TTC549 (cell line): Measurements from ENCODE around the gene MICAL2.

ENCODE experiments used
- FAIRE-seq: peaks from 2 replicates; lab custom pipeline; 2012; peaks lifted over from hg19 to GRCh38; lab: Jason Lieb, UNC

Gene MICAL2

GRCh38 chr11:12247543-12248254, 137.3 kb downstream of the MICAL2 start:
- FAIRE-seq, result no peak

DNA sequence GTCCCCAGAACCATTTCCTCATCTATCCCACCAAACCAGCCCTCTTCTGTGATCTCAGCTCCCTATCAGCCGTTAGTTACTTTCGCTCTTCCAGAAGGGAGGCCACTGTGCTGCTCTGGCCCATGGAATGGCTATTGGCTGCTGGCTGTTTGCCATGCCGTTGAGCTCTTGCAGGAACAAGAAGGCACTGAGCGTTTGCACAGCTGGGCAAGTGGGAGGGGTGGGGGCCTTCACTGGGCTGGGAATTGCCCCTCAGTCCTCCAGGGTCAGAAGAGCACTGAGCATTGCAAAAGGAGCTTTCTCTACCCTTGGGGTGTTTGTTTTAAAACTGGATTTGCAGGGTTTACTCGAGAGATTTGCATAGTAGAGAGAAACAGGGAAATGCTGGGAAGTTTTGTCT, 137.9 kb downstream of the MICAL2 start:
- no peak for FAIRE-seq

DNA sequence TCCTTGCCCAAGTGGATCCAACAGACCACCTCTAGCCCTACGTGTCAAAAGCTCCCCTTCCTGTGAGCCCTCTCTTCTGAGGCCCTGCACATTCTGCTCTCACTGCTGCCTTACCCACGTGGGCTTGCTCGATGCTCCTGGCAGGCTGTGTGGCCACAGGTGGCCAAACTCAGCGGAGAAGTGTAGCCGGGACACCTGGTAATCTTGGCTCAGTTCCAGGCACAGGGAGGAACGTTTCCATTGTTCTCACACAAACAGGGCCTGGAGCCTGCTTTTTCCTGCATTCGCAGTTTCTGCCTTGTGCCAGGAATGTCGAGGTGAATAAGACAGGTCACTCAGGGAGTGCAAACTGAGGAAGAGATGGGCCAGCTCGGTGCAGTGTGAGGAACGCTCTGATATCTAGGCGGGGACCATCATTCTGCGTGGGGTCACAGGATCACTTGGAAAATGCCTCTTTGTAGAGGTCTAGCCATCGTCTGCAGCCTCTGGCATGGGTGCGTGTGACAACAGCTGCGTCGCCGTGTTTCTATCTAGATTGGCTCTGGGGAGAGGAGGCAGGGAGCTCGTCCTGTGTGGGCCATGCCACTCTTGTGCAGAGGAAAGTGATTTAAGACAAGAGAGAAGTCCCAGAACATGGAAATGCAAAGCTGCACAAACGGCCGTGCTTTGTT, 139.3 kb downstream of the MICAL2 start:
- FAIRE-seq, result no peak

DNA sequence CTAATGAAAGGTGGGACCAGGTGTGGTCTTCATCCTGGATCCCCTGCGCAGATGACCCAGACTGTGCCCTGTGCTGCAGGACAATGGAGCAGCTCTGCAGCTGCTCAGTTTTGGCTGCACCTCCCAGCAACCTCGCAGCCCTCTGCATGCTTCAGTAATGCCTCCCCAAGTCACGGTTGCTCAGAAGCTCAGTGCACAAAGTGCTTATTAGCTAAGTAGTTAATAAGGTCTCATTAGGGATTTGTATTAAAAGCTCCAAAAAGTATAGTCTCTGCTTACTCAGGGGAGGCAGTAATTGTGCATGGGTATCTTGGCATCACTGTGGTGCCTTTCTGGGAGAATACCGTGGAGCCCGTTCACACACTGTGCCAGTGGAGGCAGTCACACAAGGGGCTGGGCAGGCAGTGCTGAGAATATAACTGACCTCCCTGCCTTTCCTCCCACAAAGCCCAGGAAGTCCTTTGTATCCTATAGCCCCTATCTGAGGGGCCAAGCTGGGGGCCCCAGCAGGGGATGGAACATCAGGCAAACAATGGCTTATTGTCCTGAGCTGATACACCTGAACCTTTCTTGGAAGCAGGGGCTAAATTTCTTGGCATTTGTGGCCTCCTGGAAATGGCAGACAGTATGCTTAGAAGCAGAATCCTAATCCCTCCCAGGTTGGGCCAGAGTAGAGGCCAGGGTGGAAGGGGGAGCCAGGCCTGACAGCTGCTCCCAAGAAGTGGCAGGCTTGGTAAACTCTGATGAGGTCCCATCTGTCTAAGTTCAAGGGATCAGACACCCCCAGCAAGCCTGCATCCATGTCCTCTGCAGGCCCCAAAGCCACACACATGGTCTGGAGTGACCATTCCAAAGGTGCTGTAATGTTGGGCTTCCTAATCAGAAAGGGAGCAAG, 141.5 kb downstream of the MICAL2 start:
- no peak for FAIRE-seq

- FAIRE-seq, result no peak
Observed at GRCh38 chr11:12253843-12254281, 143.5 kb downstream of the MICAL2 start.

DNA sequence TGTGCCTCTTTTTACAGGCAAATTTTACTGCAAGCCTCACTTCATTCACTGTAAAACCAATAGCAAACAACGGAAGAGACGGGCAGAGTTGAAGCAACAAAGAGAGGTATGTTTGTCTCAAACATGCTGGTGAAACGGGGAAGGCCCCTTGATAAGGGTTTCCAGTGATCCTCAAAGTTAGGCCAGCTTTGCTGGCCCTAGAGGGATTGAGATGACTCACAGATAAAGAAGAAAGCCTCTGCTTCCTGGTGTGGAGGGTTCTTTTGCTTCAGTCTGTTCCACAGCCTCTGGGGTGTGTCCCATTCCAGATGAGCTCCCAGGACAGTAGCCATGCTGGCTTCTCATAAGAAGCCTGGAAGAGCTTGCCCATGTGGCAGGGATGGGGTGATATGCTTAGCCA, 148.1 kb downstream of the MICAL2 start:
- FAIRE-seq, result no peak

DNA sequence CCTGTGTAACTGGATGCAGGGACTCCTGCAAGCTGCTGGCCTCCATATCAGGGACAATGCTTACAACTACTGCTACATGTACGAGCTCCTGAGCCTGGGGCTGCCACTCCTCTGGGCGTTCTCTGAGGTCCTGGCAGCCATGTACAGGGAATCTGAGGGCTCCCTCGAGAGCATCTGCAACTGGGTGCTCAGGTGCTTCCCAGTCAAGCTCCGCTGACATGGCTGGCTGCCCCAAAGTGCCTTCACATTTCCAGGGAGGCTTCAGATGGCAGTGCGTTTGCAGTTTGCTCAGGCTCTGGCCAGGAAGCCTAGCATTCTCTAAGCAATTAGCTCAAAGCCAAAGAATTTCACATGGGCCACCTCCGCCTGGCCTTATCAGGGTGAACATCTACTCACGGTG, 149.6 kb downstream of the MICAL2 start:
- FAIRE-seq, result no peak

GRCh38 chr11:12260731-12261521, 150.5 kb downstream of the MICAL2 start:
- FAIRE-seq, result no peak

DNA sequence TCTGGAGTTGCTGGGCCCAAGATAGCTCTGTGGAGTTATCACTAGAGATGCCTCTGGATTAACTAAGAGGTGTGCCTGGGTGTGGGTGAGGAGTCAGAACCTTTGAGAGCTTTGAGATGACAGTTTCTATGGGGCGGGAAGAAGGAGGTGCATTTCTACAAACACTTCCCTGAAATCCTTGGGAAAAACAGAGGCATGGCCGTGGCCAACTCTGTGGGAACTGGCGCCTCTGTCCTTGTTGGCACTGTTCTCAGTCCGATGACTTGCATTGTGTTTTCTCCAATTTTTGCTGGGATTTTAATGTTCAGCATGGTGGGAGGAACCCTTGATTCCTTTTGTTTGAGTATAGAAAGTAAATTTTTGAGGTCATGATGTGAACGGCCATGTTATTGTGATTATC, 151.2 kb downstream of the MICAL2 start:
- FAIRE-seq, result no peak

GRCh38 chr11:12263141-12263693, 152.8 kb downstream of the MICAL2 start:
- no peak for FAIRE-seq

DNA sequence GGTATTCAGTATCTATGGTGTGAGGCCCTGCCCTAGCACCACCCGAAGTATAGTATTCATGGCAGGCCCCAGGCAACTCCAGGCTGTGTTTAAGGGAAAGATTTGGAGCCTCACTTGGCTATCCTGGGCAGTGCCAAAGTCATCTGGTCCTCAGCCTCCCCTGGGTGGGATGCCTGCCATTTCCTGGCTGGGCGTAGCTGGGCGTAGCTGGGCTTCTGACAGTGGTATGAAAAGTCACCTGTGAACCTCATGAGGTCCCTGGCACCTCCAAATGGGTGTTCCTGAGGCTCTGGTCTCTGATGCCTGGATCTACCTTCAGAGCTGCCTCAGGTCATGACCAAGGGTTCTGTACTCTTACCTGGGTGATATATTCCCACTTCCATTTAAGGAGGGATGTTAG, 154.0 kb downstream of the MICAL2 start:
- FAIRE-seq, result no peak

DNA sequence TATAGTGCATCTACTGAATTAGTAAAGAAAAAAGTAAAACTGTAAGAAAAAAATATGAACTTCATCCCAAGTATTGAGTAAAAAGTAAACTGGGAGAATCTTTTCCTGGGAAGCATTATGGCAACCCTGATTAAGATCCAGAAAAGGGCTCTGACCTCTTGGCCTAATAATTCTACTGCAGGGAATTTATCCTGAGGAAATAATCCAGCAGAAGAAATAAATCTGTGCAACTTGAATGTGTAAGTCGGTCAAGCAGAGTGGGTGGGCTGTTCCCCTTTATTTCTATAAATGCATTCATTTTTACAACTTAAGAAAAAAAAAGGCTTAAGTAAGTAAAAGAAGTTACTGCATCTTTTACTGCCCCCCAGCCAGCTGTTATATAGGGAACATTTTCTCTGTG, 155.7 kb downstream of the MICAL2 start:
- no peak for FAIRE-seq

DNA sequence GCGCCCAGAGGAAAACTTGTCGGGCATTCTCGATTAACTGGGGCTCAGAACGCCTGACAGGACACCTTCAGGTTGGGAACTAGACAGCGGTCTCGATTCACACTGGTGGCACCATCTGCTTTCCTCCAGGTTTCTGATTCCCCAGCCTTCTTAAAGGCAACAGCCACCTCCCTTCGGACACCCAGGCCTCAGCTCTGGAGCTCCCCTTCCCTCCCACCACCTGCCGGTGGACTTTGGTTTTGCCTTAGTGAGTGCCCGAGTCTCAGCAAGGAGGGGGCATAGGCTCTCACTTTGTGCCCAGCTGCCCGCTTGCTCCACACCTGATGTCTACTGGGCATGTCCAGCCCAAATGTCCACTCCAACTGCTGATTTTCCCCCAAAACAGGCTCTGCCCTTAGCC, 156.6 kb downstream of the MICAL2 start:
- FAIRE-seq, result no peak

- no peak for FAIRE-seq
Observed at GRCh38 chr11:12267921-12268320, 157.5 kb downstream of the MICAL2 start.

GRCh38 chr11:12269104-12269441, 158.7 kb downstream of the MICAL2 start:
- no peak for FAIRE-seq

- no peak for FAIRE-seq
Observed at GRCh38 chr11:12269446-12270214, 159.2 kb downstream of the MICAL2 start.

DNA sequence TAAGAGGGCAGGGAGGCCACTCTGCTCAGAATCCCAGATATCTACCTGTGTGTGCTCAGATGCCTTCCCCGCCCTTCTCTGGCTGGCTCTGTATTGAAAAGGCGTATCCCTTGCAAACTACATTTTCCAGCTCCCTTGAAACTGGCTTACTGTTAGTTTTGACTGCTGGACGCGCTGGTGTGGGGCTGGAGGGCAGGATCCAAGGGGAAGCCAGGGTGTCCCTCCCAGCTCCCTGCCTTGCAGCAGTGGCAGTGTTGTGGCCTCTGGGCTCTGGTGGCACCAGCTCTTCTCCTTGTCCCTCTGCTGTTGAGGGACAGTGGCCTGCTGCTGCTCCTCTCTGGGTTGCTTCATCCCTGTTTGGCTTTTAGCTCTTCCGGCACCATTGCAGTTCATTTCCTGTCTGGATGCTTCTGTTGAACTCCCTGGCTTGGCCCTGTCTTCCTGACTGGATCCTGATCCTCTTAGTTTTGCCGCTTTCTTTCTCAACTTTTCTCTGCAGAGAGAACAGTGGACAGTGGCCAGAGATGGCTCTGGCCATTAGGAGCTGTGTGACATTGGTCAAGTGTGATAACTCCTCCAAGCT, 159.9 kb downstream of the MICAL2 start:
- no peak for FAIRE-seq

GRCh38 chr11:12270817-12271216, 160.4 kb downstream of the MICAL2 start:
- FAIRE-seq, result no peak

GRCh38 chr11:12271241-12271640, 160.9 kb downstream of the MICAL2 start:
- FAIRE-seq, result no peak

DNA sequence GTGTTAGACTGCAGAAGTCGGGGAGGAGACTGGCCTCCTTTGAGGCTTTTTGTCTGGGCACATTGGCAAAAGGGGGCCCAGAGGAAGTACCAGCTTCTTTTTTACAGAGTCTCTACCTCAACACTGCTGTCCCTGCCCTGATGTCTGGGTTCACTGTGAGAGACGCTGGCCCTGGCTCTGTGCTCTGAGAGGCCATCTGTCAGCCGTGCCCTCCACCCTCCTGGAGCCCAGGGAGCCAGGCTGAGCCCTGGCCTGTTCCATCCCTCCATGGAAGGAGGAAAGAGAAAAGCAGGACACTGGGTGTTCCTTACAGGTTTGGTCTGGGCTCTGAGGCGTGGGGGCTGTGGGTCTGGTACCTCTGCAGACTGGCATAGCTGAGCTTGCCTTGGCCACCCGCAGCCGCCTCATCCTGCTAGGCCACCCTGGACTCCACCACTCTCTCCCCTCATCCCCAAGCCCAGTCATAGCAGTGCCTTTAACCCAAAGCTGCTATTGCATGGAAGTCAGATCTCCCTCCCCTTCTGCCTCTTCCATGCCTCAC, 161.5 kb downstream of the MICAL2 start:
- no peak for FAIRE-seq
